Body of pancreas (tissue), 4 donors: ENCODE measurements around the gene PCSK5. TPM values are rescaled to one million over a fixed set of nuclear protein-coding genes. Genes with fewer than 3 reads are reported as not detected.

Source experiments
- ATAC-seq: fragments of 150-250 bp; one replicate; pipeline ENCODE4 v1.9.1; 2016
- DNase-seq, 4 donors: peaks; one replicate each; pipeline ENCODE4 v3.0.0-alpha.2; 2019
- H3K27ac ChIP-seq, 4 donors: fragments of 200-600 bp; sonication (generic); 1 replicate in 3 of 4; 2 replicates in 1 of 4; pipeline versions ENCODE4 v1.5.1 to v1.6.1; 2016 to 2019; ENCODE audit warnings: mild to moderate bottlenecking in 1 of 4, mixed read lengths in 1 of 4, moderate library complexity in 1 of 4
- H3K27me3 ChIP-seq, 2 donors: fragments of 200-600 bp; sonication (generic); one replicate each; pipeline ENCODE4 v1.6.0; 2016; ENCODE audit warnings: mild to moderate bottlenecking in 1 of 2
- H3K36me3 ChIP-seq, 2 donors: fragments of 200-600 bp; sonication (generic); replicated peaks in 1 of 2; 2 replicates each; pipeline ENCODE4 v1.5.1; 2016; ENCODE audit warnings: low read depth in 2 of 2; ENCODE audit not compliant: insufficient read depth in 1 of 2
- H3K4me1 ChIP-seq: fragments of 200-600 bp; sonication (generic); one replicate; pipeline ENCODE4 v1.6.0; 2016
- H3K4me3 ChIP-seq, 2 donors: fragments of 200-600 bp; sonication (generic); 1 replicate in 1 of 2; 2 replicates in 1 of 2; pipeline ENCODE4 v1.5.1; 2016 to 2019
- H3K9me3 ChIP-seq, 3 donors: fragments of 200-600 bp; sonication (generic); 1 replicate in 2 of 3; 2 replicates in 1 of 3; pipeline ENCODE4 v1.5.1; 2016
- POLR2A ChIP-seq, 3 donors: fragments of 450-650 bp; IDR thresholded peaks; one replicate each; pipeline ENCODE4 v1.6.1; 2016; ENCODE audit warnings: antibody characterized with exemption in 3 of 3, mild to moderate bottlenecking in 2 of 3
- WGBS, 2 donors: methylation state at CpG; one replicate each; pipeline ENCODE4 v1.1.5; 2017; 5-methylcytosine and 5-hydroxymethylcytosine counted together
- intact Hi-C: fragments of 100-400 bp; cut with DNase I; formaldehyde crosslinking; loops from one replicate; pipeline ENCODE4 v1.15.1; 2023
- total RNA-seq, 2 donors: library from RNA; depleted of rRNA; stranded (reverse); fragments of >200 nt; gene quantifications; one replicate each; pipeline ENCODE4 v1.1.0, GENCODE V29; 2016
- TF ChIP-seq, protein P1 (sequence below), 7 experiments: fragments of 450-650 bp in 4 of 7; fragments of 200-600 bp in 3 of 7; sonication (generic) in 3 of 7; IDR thresholded peaks; one replicate each; pipeline ENCODE4 v1.5.1; 2016 to 2019; ENCODE audit warnings: antibody characterized with exemption in 7 of 7

The PCSK5 gene
- total RNA-seq, 2 donors from 2014 or later: 11.2 to 12.2 TPM

DNA sequence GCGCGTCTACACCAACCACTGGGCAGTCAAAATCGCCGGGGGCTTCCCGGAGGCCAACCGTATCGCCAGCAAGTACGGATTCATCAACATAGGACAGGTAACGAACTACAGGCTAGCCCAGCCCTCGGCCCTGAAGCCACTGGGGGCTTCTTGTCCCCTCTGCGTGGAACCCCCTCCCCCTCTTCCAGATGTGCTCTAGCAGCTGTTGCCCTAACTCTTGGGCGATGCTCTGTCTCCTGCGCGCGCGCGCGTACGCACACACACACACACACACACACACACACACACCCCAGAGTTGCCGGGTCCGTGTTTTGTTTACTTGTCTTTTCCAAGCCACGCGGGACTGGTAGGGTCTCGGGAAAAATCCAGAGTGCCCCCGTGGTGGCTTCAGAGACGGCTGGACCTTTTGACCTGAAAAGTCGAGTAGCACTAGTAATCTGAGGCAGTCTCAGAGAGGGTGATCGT lies 836 bp downstream of the PCSK5 start:
- intact Hi-C loops: no loop called here
- TF ChIP-seq POLR2A (IDR thresholded peaks at IDR 0.05): no peak
- TF ChIP-seq, protein P1, sequence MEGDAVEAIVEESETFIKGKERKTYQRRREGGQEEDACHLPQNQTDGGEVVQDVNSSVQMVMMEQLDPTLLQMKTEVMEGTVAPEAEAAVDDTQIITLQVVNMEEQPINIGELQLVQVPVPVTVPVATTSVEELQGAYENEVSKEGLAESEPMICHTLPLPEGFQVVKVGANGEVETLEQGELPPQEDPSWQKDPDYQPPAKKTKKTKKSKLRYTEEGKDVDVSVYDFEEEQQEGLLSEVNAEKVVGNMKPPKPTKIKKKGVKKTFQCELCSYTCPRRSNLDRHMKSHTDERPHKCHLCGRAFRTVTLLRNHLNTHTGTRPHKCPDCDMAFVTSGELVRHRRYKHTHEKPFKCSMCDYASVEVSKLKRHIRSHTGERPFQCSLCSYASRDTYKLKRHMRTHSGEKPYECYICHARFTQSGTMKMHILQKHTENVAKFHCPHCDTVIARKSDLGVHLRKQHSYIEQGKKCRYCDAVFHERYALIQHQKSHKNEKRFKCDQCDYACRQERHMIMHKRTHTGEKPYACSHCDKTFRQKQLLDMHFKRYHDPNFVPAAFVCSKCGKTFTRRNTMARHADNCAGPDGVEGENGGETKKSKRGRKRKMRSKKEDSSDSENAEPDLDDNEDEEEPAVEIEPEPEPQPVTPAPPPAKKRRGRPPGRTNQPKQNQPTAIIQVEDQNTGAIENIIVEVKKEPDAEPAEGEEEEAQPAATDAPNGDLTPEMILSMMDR (IDR thresholded peaks at IDR 0.05): no peak
- WGBS, 2 donors: 0 to 2% methylated on average over 20 to 26 of the region's 28 CpGs

DNA sequence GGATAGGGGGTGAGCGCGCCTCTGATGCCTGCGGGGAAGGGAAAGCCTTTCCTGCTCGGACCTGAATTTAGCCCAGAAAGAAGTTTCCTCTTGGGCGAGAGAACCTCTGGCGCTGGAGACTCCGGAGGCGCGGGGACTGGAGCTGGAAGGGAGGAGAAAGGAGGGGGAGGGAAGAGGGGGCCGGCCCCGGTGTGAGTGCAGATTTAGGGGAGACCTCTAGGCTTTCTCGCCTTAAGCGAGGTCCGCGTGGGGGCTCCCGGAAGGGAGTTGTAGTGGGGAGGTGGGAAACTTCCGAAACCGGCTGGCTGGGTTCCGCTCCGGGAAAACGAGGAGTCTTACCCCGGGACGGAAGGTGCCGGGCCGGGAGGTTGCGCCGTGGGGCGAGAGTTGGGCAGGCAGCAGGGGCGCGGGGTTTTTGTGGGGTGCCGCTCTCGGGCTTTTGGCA lies 1.3 kb downstream of the PCSK5 start:
- DNase-seq: peak in 3 of 4 donors; percentile 17 to 25 (median 18)
- 0 to 1% methylated on average over 23 to 32 of the region's 32 CpGs for WGBS, 2 donors
- no peak for ATAC-seq
- TF ChIP-seq, protein P1 (IDR thresholded peaks at IDR 0.05): no peak
- intact Hi-C loops: no loop called here
- no peaks in the 10 kb centered on the region for H3K9me3 ChIP-seq
- H3K27ac ChIP-seq: peak overlapping the region in 1 of 4 donors; percentile 83
- peaks cover 25% of the 10 kb centered on the region for H3K4me1 ChIP-seq
- H3K4me3 ChIP-seq: peak overlapping the region; percentile 80 to 83
- H3K36me3 ChIP-seq: no peaks in the 10 kb centered on the region
- H3K27me3 ChIP-seq: no peaks in the 10 kb centered on the region

More for the DNA sequence above, 836 bp downstream of the PCSK5 start:
- Histone ChIP-seq H3K9me3 (no peaks in the 10 kb centered on the region), H3K27me3 (no peaks in the 10 kb centered on the region), H3K27ac (peak overlapping the region in 3 of 4 donors; percentile 79 to 83 (median 81)), H3K36me3 (no peaks in the 10 kb centered on the region), H3K4me3 (peak overlapping the region; percentile 80 to 83), H3K4me1 (peaks cover 24% of the 10 kb centered on the region)
- peak; percentile 22 to 44 (median 32) for DNase-seq
- no peak for ATAC-seq

DNA sequence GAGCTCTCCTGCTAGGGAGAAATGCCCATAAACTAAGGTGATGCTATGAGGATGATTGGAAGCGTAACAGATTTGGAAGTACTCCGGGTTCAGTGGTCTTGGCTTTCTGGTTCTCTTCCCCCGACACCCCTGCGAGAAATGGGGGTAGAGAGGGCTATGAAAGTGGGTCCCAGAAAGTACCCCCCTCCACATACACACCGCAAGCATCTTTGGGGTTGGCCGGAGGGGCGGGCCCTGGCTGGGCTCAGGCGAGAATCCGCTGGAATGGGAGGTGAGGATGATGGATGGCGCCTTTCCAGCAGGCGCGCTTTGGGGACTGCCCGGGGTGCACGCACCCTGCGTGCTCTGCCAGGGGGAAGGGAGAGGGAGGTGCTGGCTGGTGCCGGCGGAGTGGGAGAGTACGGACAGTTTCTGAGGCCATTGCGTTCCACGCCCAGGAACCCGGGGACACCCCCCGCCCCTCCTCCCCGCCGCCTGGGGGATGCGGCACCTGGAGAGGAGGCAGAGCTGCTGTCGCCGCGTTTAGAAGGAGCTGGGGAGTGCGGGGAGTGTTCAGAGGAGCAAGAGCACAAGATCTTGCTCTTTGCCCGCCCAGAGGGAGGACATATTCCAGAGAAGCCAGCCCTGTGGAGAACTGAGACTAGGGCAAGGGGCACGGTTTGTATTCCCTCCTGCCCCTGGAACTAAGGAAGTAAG lies 1.9 kb downstream of the PCSK5 start:
- H3K9me3 ChIP-seq: no peaks in the 10 kb centered on the region
- no peak for TF ChIP-seq POLR2A (IDR thresholded peaks at IDR 0.05)
- TF ChIP-seq, protein P1 (IDR thresholded peaks at IDR 0.05): no peak
- WGBS, 2 donors: 2 to 3% methylated on average over 18 to 31 of the region's 31 CpGs
- H3K27me3 ChIP-seq: no peaks in the 10 kb centered on the region
- no peak overlapping the region for H3K27ac ChIP-seq
- DNase-seq (peak; percentile 20 to 43 (median 26)), ATAC-seq (no peak)
- intact Hi-C loops: no loop called here
- H3K4me1 ChIP-seq: peaks cover 25% of the 10 kb centered on the region
- H3K4me3 ChIP-seq: peak overlapping the region in 1 of 2 donors; percentile 80
- no peaks in the 10 kb centered on the region for H3K36me3 ChIP-seq

DNA sequence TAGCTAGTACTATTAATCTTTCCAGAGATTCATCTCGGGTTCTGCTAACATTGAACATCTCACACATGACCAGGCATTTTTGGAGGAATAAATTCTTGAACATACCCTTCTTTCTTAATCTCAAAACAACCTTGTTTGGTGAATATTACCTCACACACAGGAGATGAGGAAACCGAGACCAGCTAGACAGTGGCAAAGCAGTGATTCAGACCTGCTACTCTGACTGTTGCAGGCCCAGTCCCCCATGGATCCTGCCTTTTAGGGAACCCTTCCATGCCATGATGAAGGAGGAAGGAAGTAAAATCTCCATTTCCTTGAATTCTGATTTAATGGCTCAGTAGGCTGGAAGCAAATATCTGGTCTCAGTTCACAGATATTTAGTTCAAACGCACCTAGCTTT lies 2.6 kb downstream of the PCSK5 start:
- intact Hi-C loops: no loop called here
- Histone ChIP-seq H3K27me3 (no peaks in the 10 kb centered on the region), H3K27ac (no peak overlapping the region), H3K9me3 (no peaks in the 10 kb centered on the region), H3K36me3 (no peaks in the 10 kb centered on the region), H3K4me1 (peaks cover 25% of the 10 kb centered on the region), H3K4me3 (no peak overlapping the region)
- 71 to 81% methylated on average over 3 of the region's 3 CpGs for WGBS, 2 donors
- DNase-seq (no peak), ATAC-seq (no peak)
- TF ChIP-seq, protein P1 (IDR thresholded peaks at IDR 0.05): no peak
- TF ChIP-seq POLR2A (IDR thresholded peaks at IDR 0.05): no peak

DNA sequence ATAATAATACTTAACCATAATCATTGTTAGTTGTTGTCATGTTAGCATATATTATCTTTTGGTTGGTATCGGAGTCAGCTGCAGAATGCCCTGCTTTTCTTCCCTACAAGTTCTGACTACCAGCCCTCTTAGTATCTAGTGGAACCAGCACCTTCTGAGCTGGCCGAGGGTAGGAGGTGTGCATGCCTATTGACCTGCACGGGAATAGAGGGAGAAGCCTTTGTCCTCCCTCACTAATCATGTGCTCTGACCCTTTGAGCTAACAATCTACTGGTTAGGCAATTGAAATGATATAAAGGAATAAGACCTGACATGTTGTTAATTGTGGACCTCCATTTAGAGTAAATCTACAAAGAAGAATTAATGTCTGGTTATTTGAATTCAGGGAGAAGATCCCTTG lies 4.1 kb downstream of the PCSK5 start:
- H3K27ac ChIP-seq: no peak overlapping the region
- H3K4me3 ChIP-seq: no peak overlapping the region
- H3K27me3 ChIP-seq: no peaks in the 10 kb centered on the region
- ATAC-seq (no peak), DNase-seq (no peak)
- intact Hi-C loops: no loop called here
- H3K36me3 ChIP-seq: no peaks in the 10 kb centered on the region
- TF ChIP-seq POLR2A (IDR thresholded peaks at IDR 0.05): no peak
- TF ChIP-seq, protein P1 (IDR thresholded peaks at IDR 0.05): no peak
- peaks cover 20% of the 10 kb centered on the region for H3K4me1 ChIP-seq
- 63 to 79% methylated on average over 3 of the region's 3 CpGs for WGBS, 2 donors
- H3K9me3 ChIP-seq: no peaks in the 10 kb centered on the region
